ENCODE data around the gene ALDH4A1. TPM values are rescaled to one million over a fixed set of nuclear protein-coding genes. Genes with fewer than 3 reads are reported as not detected.
A peak's percentile ranks its signal among the peaks of the same experiment; 100 is the strongest.
"Not testable (repeated sequence)": the region's sequence is repeated elsewhere in the genome, so short reads cannot be mapped to it uniquely, and the experiment has no call there.

Gene ALDH4A1
- polyA plus RNA-seq, 3 donors from 2014 or later = 1.7 to 6.7 (median 3.8) TPM

DNA sequence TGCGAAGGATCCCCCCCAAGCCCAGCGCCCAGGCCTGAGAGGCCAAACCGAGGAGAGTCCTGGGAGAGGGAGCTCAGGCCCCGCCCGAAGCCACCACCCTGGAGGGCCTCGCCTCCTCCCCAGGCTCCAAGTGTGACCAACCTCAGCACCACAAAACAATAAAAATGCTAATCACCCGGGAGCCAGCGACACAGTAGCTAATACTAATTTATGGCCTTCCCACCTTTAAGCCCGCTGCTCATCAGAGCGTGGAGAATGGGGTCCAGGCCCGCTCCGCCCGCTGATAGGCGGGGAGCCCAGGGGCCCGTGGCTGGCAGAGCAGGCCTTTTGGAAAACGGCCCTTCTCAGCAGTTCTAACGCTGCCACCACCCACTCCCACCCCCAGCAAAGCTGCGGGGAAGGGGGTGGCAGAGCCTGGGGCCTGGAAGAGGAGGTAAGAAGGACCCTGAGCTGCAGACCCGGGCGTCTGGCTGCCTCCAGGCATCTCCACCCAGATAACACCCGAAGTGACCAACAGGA lies 22.5 kb downstream of the ALDH4A1 start:
- peaks cover 0 to 6% (median 0%) of the 10 kb centered on the region in 3 donors for H3K36me3 Mint-ChIP-seq
- no peaks in the 10 kb centered on the region for H3K9me3 Mint-ChIP-seq
- no peak for DNase-seq
- H3K4me1 Mint-ChIP-seq = no peaks in the 10 kb centered on the region
- H3K4me3 Mint-ChIP-seq = no peak overlapping the region
- H3K27me3 Mint-ChIP-seq (ENCODE audit: low read depth in 3 of 3) = no peaks in the 10 kb centered on the region
- no peak overlapping the region for H3K27ac Mint-ChIP-seq

- no peak for DNase-seq
- H3K4me1 Mint-ChIP-seq = no peaks in the 10 kb centered on the region
- no peaks in the 10 kb centered on the region for H3K27me3 Mint-ChIP-seq (ENCODE audit: low read depth in 3 of 3)
- peaks cover 0 to 6% (median 0%) of the 10 kb centered on the region in 3 donors for H3K36me3 Mint-ChIP-seq
- H3K9me3 Mint-ChIP-seq = no peaks in the 10 kb centered on the region
- H3K4me3 Mint-ChIP-seq = no peak overlapping the region
- H3K27ac Mint-ChIP-seq = no peak overlapping the region
Observed at GRCh38 chr1:18879215-18879790, 23.1 kb downstream of the ALDH4A1 start.

DNA sequence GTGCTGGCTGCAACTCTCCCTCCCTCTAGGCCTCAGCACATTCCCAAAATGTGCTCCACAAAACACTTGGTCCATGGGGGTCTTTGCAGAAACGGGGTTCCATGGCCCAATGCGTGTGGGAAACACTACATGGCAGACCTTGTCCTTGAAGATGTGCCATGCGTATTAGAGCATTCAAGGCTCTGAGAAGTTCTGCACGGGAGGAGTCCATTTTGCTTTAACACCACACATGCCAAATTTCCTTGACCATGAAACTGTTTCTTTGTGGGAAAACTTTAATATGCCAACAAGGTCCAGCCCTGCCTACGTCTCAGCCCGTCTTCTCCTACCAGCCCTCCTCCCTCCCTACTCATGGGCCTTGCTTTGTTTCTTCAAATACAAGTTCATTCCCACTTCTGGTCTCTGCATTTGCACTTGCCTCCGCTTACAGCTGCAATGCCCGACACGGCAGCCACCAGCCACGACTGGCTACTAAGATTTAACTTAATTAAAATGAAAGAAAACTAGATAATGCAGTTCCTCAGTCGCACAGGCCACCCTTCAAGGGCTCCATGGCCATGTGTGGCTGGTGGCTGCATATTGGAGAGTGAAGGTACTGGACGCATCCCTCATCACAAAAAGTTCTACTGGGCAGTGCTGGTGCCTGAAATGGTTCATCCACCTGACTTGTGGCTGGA lies 23.7 kb downstream of the ALDH4A1 start:
- Mint-ChIP-seq H3K4me3 (no peak overlapping the region), H3K4me1 (no peaks in the 10 kb centered on the region), H3K9me3 (no peaks in the 10 kb centered on the region), H3K27ac (no peak overlapping the region), H3K27me3 (ENCODE audit: low read depth in 3 of 3) (no peaks in the 10 kb centered on the region), H3K36me3 (peaks cover 0 to 6% (median 0%) of the 10 kb centered on the region in 3 donors)
- DNase-seq = no peak

- Mint-ChIP-seq H3K27ac (no peak overlapping the region), H3K4me1 (no peaks in the 10 kb centered on the region), H3K27me3 (ENCODE audit: low read depth in 3 of 3) (peaks cover 0 to 1% (median 0%) of the 10 kb centered on the region in 3 donors), H3K4me3 (no peak overlapping the region), H3K36me3 (peaks cover 0 to 6% (median 0%) of the 10 kb centered on the region in 3 donors), H3K9me3 (no peaks in the 10 kb centered on the region)
- DNase-seq = no peak
Observed at GRCh38 chr1:18877282-18877681, 25.1 kb downstream of the ALDH4A1 start.

DNA sequence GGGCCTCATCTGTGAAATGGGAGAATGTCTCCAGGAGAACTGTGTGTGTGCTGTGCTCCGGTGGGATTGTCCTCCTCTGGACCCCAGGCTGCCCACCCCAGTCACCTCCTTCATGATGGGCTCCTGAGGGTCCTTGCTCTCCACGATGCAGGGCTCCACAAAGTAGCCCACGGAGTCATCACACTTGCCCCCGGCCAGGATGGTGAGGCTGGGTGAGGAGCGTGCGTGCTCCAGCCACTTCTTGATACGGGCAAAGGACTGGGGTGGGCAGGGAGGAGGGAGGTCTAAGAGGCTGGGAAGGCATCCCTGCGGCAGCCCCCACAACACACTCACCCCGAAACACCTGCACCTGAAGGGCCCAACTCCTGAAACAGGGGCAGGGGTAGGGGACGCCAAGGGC lies 26.1 kb downstream of the ALDH4A1 start:
- no peak for DNase-seq
- Mint-ChIP-seq H3K36me3 (peaks cover 0 to 6% (median 0%) of the 10 kb centered on the region in 3 donors), H3K9me3 (no peaks in the 10 kb centered on the region), H3K4me1 (no peaks in the 10 kb centered on the region), H3K4me3 (no peak overlapping the region), H3K27ac (no peak overlapping the region), H3K27me3 (ENCODE audit: low read depth in 3 of 3) (peaks cover 0 to 1% (median 0%) of the 10 kb centered on the region in 3 donors)

DNA sequence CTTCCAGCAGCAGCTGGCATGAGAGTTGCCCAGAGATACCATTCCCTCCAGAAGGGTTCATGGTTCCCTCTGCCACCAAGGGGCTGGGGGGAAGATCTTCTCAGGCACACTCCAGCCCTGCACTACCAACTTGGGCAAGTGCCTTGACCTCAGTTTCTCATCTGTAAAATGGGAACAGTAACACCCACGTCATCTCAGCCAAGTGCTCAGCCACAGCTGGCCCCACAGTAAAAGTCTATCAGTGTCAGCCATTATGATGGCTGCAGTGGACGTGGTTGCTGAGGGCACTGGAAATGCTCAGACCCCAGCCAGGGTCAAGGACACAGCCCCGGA lies 26.6 kb downstream of the ALDH4A1 start:
- Mint-ChIP-seq H3K27ac (no peak overlapping the region), H3K36me3 (peaks cover 0 to 6% (median 0%) of the 10 kb centered on the region in 3 donors), H3K4me3 (no peak overlapping the region), H3K27me3 (ENCODE audit: low read depth in 3 of 3) (peaks cover 0 to 1% (median 0%) of the 10 kb centered on the region in 3 donors), H3K9me3 (no peaks in the 10 kb centered on the region), H3K4me1 (no peaks in the 10 kb centered on the region)
- no peak for DNase-seq

GRCh38 chr1:18875107-18875795 lies 27.1 kb downstream of the ALDH4A1 start:
- no peaks in the 10 kb centered on the region for H3K9me3 Mint-ChIP-seq
- H3K27ac Mint-ChIP-seq = no peak overlapping the region
- H3K4me1 Mint-ChIP-seq = no peaks in the 10 kb centered on the region
- peaks cover 0 to 6% (median 0%) of the 10 kb centered on the region in 3 donors for H3K36me3 Mint-ChIP-seq
- DNase-seq = peak; percentile 44 to 55 (median 51)
- no peak overlapping the region for H3K4me3 Mint-ChIP-seq
- H3K27me3 Mint-ChIP-seq (ENCODE audit: low read depth in 3 of 3) = peaks cover 0 to 1% (median 0%) of the 10 kb centered on the region in 3 donors

GRCh38 chr1:18874600-18874999 lies 27.8 kb downstream of the ALDH4A1 start:
- DNase-seq = no peak
- Mint-ChIP-seq H3K4me3 (no peak overlapping the region), H3K27me3 (ENCODE audit: low read depth in 3 of 3) (peaks cover 0 to 1% (median 0%) of the 10 kb centered on the region in 3 donors), H3K4me1 (no peaks in the 10 kb centered on the region), H3K9me3 (no peaks in the 10 kb centered on the region), H3K27ac (no peak overlapping the region), H3K36me3 (peaks cover 0 to 6% (median 0%) of the 10 kb centered on the region in 3 donors)

DNA sequence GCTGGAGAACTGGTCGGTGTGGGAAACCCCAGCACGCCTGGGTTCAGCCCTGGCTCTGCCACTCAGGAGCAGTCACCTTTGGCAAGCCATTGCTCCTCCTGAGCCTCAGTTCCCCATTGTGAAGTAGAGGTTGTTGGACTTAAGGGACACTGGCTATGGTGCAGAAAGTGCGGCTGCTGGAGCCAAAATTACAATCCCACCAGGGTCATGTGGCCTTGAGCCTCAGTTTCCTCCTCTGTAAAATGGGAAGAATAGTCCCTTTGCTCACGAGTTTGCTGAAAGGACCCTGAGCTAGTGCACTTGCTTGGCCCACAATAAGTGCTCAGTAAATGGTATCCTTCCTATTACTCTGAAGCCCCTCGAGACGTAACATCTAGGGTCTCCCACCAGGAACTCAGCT lies 28.3 kb downstream of the ALDH4A1 start:
- H3K27ac Mint-ChIP-seq = no peak overlapping the region
- no peaks in the 10 kb centered on the region for H3K9me3 Mint-ChIP-seq
- no peak for DNase-seq
- H3K4me3 Mint-ChIP-seq = no peak overlapping the region
- H3K36me3 Mint-ChIP-seq = peaks cover 0 to 6% (median 0%) of the 10 kb centered on the region in 3 donors
- H3K4me1 Mint-ChIP-seq = no peaks in the 10 kb centered on the region
- H3K27me3 Mint-ChIP-seq (ENCODE audit: low read depth in 3 of 3) = peaks cover 0 to 1% (median 0%) of the 10 kb centered on the region in 3 donors

DNA sequence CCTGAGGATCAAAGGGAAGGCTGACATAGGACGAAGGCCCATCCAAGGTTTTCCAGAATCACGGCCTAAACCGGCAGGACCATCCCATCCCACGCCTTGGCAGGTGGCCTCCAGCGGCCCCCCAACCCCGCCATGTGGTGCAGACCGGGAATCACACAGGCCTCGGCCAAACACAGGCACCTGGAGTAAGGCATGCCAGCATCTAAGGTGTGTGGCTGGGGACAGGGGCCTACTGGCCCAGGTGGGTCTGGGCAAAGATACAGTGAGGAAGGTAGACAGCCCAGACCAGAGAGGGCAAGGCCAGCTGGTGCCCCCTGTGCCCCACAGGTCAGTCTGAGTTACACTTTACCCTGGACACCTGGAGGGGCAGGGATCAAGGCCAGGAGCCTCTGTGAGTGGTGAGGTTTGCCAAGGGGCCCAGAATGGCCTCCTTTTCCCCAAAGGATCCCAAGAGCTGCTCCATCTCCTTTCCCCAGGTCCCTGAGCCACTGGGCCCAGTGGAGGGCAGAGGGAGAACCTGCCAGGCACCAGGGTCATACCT lies 30.2 kb downstream of the ALDH4A1 start:
- H3K27me3 Mint-ChIP-seq (ENCODE audit: low read depth in 3 of 3) = peaks cover 1 to 2% (median 2%) of the 10 kb centered on the region in 3 donors
- no peak overlapping the region for H3K4me3 Mint-ChIP-seq
- DNase-seq = no peak
- H3K27ac Mint-ChIP-seq = no peak overlapping the region
- no peaks in the 10 kb centered on the region for H3K36me3 Mint-ChIP-seq
- no peaks in the 10 kb centered on the region for H3K9me3 Mint-ChIP-seq
- H3K4me1 Mint-ChIP-seq = no peaks in the 10 kb centered on the region

- Mint-ChIP-seq H3K27ac (no peak overlapping the region), H3K4me3 (no peak overlapping the region), H3K36me3 (no peaks in the 10 kb centered on the region), H3K4me1 (no peaks in the 10 kb centered on the region), H3K27me3 (ENCODE audit: low read depth in 3 of 3) (peaks cover 1 to 2% (median 2%) of the 10 kb centered on the region in 3 donors), H3K9me3 (no peaks in the 10 kb centered on the region)
- no peak for DNase-seq
Observed at GRCh38 chr1:18871401-18872070, 30.8 kb downstream of the ALDH4A1 start.

DNA sequence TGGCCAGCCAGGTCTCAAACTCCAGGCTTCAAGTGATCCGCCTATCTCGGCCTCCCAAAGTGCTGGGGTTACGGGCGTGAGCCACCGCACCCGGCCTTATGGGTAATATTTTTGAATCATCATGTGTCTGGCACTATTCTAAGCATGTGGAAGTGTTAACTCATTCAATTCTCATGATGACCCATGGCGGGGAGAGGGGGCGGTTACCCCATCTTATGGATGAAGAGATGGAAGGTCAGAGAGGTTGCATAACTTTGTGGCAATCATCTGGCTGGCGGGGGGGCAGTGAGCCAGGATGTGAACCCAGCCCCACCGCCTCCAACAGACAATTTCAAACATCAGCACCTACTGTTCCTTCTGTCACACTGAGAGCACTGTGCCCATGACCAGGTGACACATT lies 31.4 kb downstream of the ALDH4A1 start:
- H3K27ac Mint-ChIP-seq = no peak overlapping the region
- no peaks in the 10 kb centered on the region for H3K36me3 Mint-ChIP-seq
- H3K4me3 Mint-ChIP-seq = no peak overlapping the region
- no peaks in the 10 kb centered on the region for H3K4me1 Mint-ChIP-seq
- no peaks in the 10 kb centered on the region for H3K9me3 Mint-ChIP-seq
- peaks cover 1 to 2% (median 2%) of the 10 kb centered on the region in 3 donors for H3K27me3 Mint-ChIP-seq (ENCODE audit: low read depth in 3 of 3)
- DNase-seq = no peak

GRCh38 chr1:18870595-18870865 lies 31.8 kb downstream of the ALDH4A1 start:
- not testable (repeated sequence) for DNase-seq; H3K36me3 Mint-ChIP-seq; H3K27me3 Mint-ChIP-seq (ENCODE audit: low read depth in 3 of 3); H3K4me1 Mint-ChIP-seq; H3K4me3 Mint-ChIP-seq; H3K9me3 Mint-ChIP-seq
- peak overlapping the region in 1 of 6 donors; percentile 36 for H3K27ac Mint-ChIP-seq
